Glutamatergic neuron (in vitro differentiated cells): ENCODE measurements around the gene MYADM. TPM values are rescaled to one million over a fixed set of nuclear protein-coding genes. Genes with fewer than 3 reads are reported as not detected.

ENCODE experiments used
- DNase-seq: peaks from one replicate; pipeline ENCODE4 v3.0.0; 2022
- H3K27ac Mint-ChIP-seq: one replicate; pipeline ENCODE4 v1.8.0; 2020; ENCODE audit warnings: mild to moderate bottlenecking, mixed read lengths, inconsistent platforms; ENCODE audit not compliant: unreplicated experiment
- H3K27me3 Mint-ChIP-seq: one replicate; pipeline ENCODE4 v1.8.0; 2020; ENCODE audit warnings: mild to moderate bottlenecking, moderate library complexity, mixed read lengths, inconsistent platforms; ENCODE audit not compliant: unreplicated experiment
- H3K36me3 Mint-ChIP-seq: one replicate; pipeline ENCODE4 v1.8.0; 2020; ENCODE audit warnings: mild to moderate bottlenecking, mixed read lengths, inconsistent platforms; ENCODE audit not compliant: unreplicated experiment
- H3K4me1 Mint-ChIP-seq: one replicate; pipeline ENCODE4 v1.8.0; 2020; ENCODE audit warnings: mild to moderate bottlenecking, low read depth, mixed read lengths, inconsistent platforms; ENCODE audit not compliant: unreplicated experiment
- H3K4me3 Mint-ChIP-seq: one replicate; pipeline ENCODE4 v1.8.0; 2020; ENCODE audit warnings: mild to moderate bottlenecking, mixed read lengths, inconsistent platforms; ENCODE audit not compliant: unreplicated experiment
- H3K9me3 Mint-ChIP-seq: one replicate; pipeline ENCODE4 v1.8.0; 2020; ENCODE audit warnings: mild to moderate bottlenecking, moderate library complexity, mixed read lengths, inconsistent platforms; ENCODE audit not compliant: unreplicated experiment
- CTCF ChIP-seq: fragments of 200-600 bp; sonication (generic); IDR thresholded peaks from one replicate; pipeline ENCODE4 v1.5.0; 2021; ENCODE audit not compliant: partially characterized antibody, unreplicated experiment
- total RNA-seq: library from RNA; stranded (reverse); fragmentation: NEBNext Ultra II Directional; extraction: Animal tissue kit (Norgen Biotek cat#: 25700); gene quantifications from one replicate; pipeline ENCODE4 v1.2.1, GENCODE V29; 2021; ENCODE audit not compliant: unreplicated experiment

Gene MYADM
- total RNA-seq, 1 donor from 2014 or later = 61.5 TPM

- Mint-ChIP-seq H3K27me3 (peaks cover 11% of the 10 kb centered on the region), H3K9me3 (peaks cover 10% of the 10 kb centered on the region), H3K27ac (no peak overlapping the region), H3K4me3 (no peak overlapping the region), H3K4me1 (peaks cover 13% of the 10 kb centered on the region), H3K36me3 (no peaks in the 10 kb centered on the region)
- no peak for TF ChIP-seq CTCF
- no peak for DNase-seq
Measured at GRCh38 chr19:53904909-53905308, 37.2 kb downstream of the MYADM start.

- Mint-ChIP-seq H3K27ac (peak overlapping the region; percentile 8), H3K4me3 (peak overlapping the region; percentile 57), H3K36me3 (no peaks in the 10 kb centered on the region), H3K4me1 (peaks cover 19% of the 10 kb centered on the region), H3K9me3 (peaks cover 15% of the 10 kb centered on the region), H3K27me3 (peaks cover 16% of the 10 kb centered on the region)
- TF ChIP-seq CTCF = no peak
- no peak for DNase-seq
Measured at GRCh38 chr19:53905787-53906186, 38.1 kb downstream of the MYADM start.

- peak overlapping the region; percentile 17 for H3K27ac Mint-ChIP-seq
Measured at GRCh38 chr19:53906211-53907192, 38.8 kb downstream of the MYADM start.

GRCh38 chr19:53907193-53907581 is 39.5 kb downstream of the MYADM start:
- Mint-ChIP-seq H3K27ac (peak overlapping the region; percentile 59), H3K4me3 (peak overlapping the region; percentile 90), H3K4me1 (peaks cover 22% of the 10 kb centered on the region), H3K36me3 (no peaks in the 10 kb centered on the region), H3K9me3 (peaks cover 15% of the 10 kb centered on the region), H3K27me3 (peaks cover 18% of the 10 kb centered on the region)
- TF ChIP-seq CTCF = no peak
- DNase-seq = peak; percentile 32

More at GRCh38 chr19:53906211-53907192, 38.8 kb downstream of the MYADM start:
- H3K4me1 Mint-ChIP-seq = peaks cover 22% of the 10 kb centered on the region
- peaks cover 15% of the 10 kb centered on the region for H3K9me3 Mint-ChIP-seq
- H3K27me3 Mint-ChIP-seq = peaks cover 18% of the 10 kb centered on the region
- H3K36me3 Mint-ChIP-seq = no peaks in the 10 kb centered on the region
- peak; percentile 98 for TF ChIP-seq CTCF
- DNase-seq = peak; percentile 81
- peak overlapping the region; percentile 61 for H3K4me3 Mint-ChIP-seq

- Mint-ChIP-seq H3K9me3 (peaks cover 15% of the 10 kb centered on the region), H3K27ac (peak overlapping the region; percentile 59), H3K4me3 (peak overlapping the region; percentile 90), H3K27me3 (peaks cover 18% of the 10 kb centered on the region), H3K36me3 (no peaks in the 10 kb centered on the region), H3K4me1 (peaks cover 22% of the 10 kb centered on the region)
- DNase-seq = no peak
- TF ChIP-seq CTCF = no peak
Measured at GRCh38 chr19:53907690-53908089, 40.0 kb downstream of the MYADM start.
